Cardiac muscle cell (in vitro differentiated cells and primary cell): ENCODE measurements around the gene NAV2. TPM values are rescaled to one million over a fixed set of nuclear protein-coding genes. Genes with fewer than 3 reads are reported as not detected.

Experiments used
- DNase-seq, 2 donors: peaks; one replicate each; pipeline versions ENCODE4 v3.0.0 to v3.0.0-alpha.2; 2010 to 2017; ENCODE audit warnings: low read depth in 1 of 2, low spot score in 1 of 2
- H3K27ac ChIP-seq: fragments of 200-600 bp; sonication (generic); 2 replicates; pipeline ENCODE4 v1.5.1; 2016
- H3K27me3 ChIP-seq: fragments of 200-600 bp; sonication (generic); 2 replicates; pipeline ENCODE4 v1.6.0; 2016; ENCODE audit warnings: control low read depth
- H3K36me3 ChIP-seq: fragments of 200-600 bp; sonication (generic); 2 replicates; pipeline ENCODE4 v1.5.1; 2016; ENCODE audit warnings: control low read depth
- H3K4me1 ChIP-seq: fragments of 200-600 bp; sonication (generic); 2 replicates; pipeline ENCODE4 v1.8.1; 2017; ENCODE audit warnings: low read depth, mild to moderate bottlenecking, mixed run types
- H3K4me3 ChIP-seq: fragments of 200-600 bp; sonication (generic); 2 replicates; pipeline ENCODE4 v1.5.1; 2016; ENCODE audit warnings: mild to moderate bottlenecking
- H3K9me3 ChIP-seq: fragments of 200-600 bp; sonication (generic); 2 replicates; pipeline ENCODE4 v1.5.1; 2017; ENCODE audit warnings: low read depth, mild to moderate bottlenecking, control low read depth
- CTCF ChIP-seq: IDR thresholded peaks from 2 replicates; pipeline ENCODE4 v1.5.1; 2012; ENCODE audit warnings: low read depth, mild to moderate bottlenecking, low read length
- polyA plus RNA-seq: library from polyadenylated mRNA; unstranded; fragments of >200 nt; fragmentation: Nextera tagmentation; extraction: Ambion mirVana; gene quantifications from 2 replicates; pipeline ENCODE4 v1.2.1, GENCODE V29; 2016
- total RNA-seq: library from RNA; depleted of rRNA; stranded (reverse); fragments of >200 nt; gene quantifications from 2 replicates; pipeline ENCODE4 v1.2.3, GENCODE V29; 2016

The NAV2 gene
- total and polyA plus RNA-seq, 2 experiments from 2014 or later, result 113 to 164 TPM

GRCh38 chr11:19821412-19821875 is 108.8 kb downstream of the NAV2 start:
- Histone ChIP-seq H3K4me3 (no peak overlapping the region), H3K9me3 (no peaks in the 10 kb centered on the region), H3K4me1 (peaks cover 11% of the 10 kb centered on the region), H3K27me3 (no peaks in the 10 kb centered on the region), H3K27ac (no peak overlapping the region), H3K36me3 (no peaks in the 10 kb centered on the region)
- no peak for DNase-seq
- no peak for TF ChIP-seq CTCF

- H3K27ac ChIP-seq, result no peak overlapping the region
- H3K4me1 ChIP-seq, result peaks cover 11% of the 10 kb centered on the region
- no peak overlapping the region for H3K4me3 ChIP-seq
- no peaks in the 10 kb centered on the region for H3K36me3 ChIP-seq
- TF ChIP-seq CTCF, result no peak
- no peaks in the 10 kb centered on the region for H3K27me3 ChIP-seq
- DNase-seq, result no peak
- no peaks in the 10 kb centered on the region for H3K9me3 ChIP-seq
Observed at GRCh38 chr11:19821993-19822392, 109.4 kb downstream of the NAV2 start.

GRCh38 chr11:19822531-19822930 is 109.9 kb downstream of the NAV2 start:
- TF ChIP-seq CTCF, result no peak
- H3K4me3 ChIP-seq, result no peak overlapping the region
- DNase-seq, result no peak
- no peaks in the 10 kb centered on the region for H3K9me3 ChIP-seq
- peaks cover 11% of the 10 kb centered on the region for H3K4me1 ChIP-seq
- H3K27ac ChIP-seq, result no peak overlapping the region
- no peaks in the 10 kb centered on the region for H3K36me3 ChIP-seq
- H3K27me3 ChIP-seq, result no peaks in the 10 kb centered on the region

GRCh38 chr11:19826606-19827005 is 114.0 kb downstream of the NAV2 start:
- Histone ChIP-seq H3K36me3 (no peaks in the 10 kb centered on the region), H3K27me3 (no peaks in the 10 kb centered on the region), H3K9me3 (no peaks in the 10 kb centered on the region), H3K4me3 (no peak overlapping the region), H3K27ac (no peak overlapping the region), H3K4me1 (no peaks in the 10 kb centered on the region)
- TF ChIP-seq CTCF, result no peak
- no peak for DNase-seq

GRCh38 chr11:19827399-19828135 is 114.9 kb downstream of the NAV2 start:
- Histone ChIP-seq H3K9me3 (no peaks in the 10 kb centered on the region), H3K36me3 (no peaks in the 10 kb centered on the region), H3K4me1 (no peaks in the 10 kb centered on the region), H3K27ac (no peak overlapping the region), H3K27me3 (no peaks in the 10 kb centered on the region), H3K4me3 (no peak overlapping the region)
- peak in 1 of 2 donors; percentile 15 for DNase-seq
- no peak for TF ChIP-seq CTCF
